DND-41 (cell line): ENCODE measurements around the gene OR2A2.

ENCODE experiments used
- EZH2 ChIP-seq: IDR thresholded peaks from 3 replicates; pipeline ENCODE4 v1.6.1; 2012; ENCODE audit warnings: borderline replicate concordance, low read depth, mild to moderate bottlenecking, moderate library complexity, low read length, inconsistent platforms; ENCODE audit not compliant: severe bottlenecking
- TF ChIP-seq, protein P1 (sequence below): IDR thresholded peaks from 2 replicates; pipeline ENCODE4 v1.5.1; 2012; ENCODE audit warnings: borderline replicate concordance, low read length, moderate library complexity, mild to moderate bottlenecking; ENCODE audit not compliant: poor library complexity, severe bottlenecking; ENCODE audit errors: extremely low read depth

DNA sequence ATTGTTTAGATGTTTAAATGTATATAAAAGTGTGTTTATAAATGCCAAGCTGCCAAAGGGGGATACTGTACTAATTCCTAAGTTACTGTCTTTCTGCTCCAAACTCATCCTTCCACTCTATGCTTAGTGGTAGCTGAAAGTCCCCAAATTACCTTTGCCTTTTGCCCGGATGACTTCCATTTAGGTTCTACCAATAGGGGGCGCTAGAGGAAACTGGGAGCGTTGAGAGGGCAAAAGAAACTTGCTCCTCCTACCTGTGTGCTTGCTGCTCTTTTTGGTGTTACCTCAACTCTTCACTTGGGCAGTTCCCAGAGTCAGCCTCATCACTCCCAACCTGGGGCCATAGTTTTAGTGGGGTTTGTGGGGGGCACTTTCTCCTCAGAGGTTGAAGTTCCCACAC, 45.7 kb upstream of the OR2A2 start:
- TF ChIP-seq, protein P1, sequence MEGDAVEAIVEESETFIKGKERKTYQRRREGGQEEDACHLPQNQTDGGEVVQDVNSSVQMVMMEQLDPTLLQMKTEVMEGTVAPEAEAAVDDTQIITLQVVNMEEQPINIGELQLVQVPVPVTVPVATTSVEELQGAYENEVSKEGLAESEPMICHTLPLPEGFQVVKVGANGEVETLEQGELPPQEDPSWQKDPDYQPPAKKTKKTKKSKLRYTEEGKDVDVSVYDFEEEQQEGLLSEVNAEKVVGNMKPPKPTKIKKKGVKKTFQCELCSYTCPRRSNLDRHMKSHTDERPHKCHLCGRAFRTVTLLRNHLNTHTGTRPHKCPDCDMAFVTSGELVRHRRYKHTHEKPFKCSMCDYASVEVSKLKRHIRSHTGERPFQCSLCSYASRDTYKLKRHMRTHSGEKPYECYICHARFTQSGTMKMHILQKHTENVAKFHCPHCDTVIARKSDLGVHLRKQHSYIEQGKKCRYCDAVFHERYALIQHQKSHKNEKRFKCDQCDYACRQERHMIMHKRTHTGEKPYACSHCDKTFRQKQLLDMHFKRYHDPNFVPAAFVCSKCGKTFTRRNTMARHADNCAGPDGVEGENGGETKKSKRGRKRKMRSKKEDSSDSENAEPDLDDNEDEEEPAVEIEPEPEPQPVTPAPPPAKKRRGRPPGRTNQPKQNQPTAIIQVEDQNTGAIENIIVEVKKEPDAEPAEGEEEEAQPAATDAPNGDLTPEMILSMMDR = peak; percentile 49
- TF ChIP-seq EZH2 = no peak
